Activated CD8-positive, alpha-beta memory T cell treated with anti-CD3 and anti-CD28 coated beads, Interleukin-2, amount 10 ng/mL, durations not matched to agents 7 days and 5 days (primary cell): ENCODE data around the gene SLC47A2. TPM values are rescaled to one million over a fixed set of nuclear protein-coding genes. Genes with fewer than 3 reads are reported as not detected.
"Not testable (repeated sequence)": the region's sequence is repeated elsewhere in the genome, so short reads cannot be mapped to it uniquely, and the experiment has no call there.

ENCODE experiments used
- ATAC-seq: fragments of 150-1000 bp; cut with Tn5 transposase; one replicate; pipeline ENCODE4 v1.10.0; 2021; ENCODE audit warnings: moderate library complexity
- CTCF ChIA-PET: fragments of 350-600 bp; sonication (Branson Sonifier 250); formaldehyde crosslinking; loops from one replicate; lab custom pipeline; 2021; ENCODE audit warnings: antibody characterized with exemption; lab: Charles Lee
- DNase-seq: peaks from one replicate; pipeline ENCODE4 v3.0.0-alpha.2; 2020
- H3K27ac Mint-ChIP-seq: one replicate; pipeline ENCODE4 v1.8.0; 2021; ENCODE audit warnings: mild to moderate bottlenecking, mixed read lengths
- H3K27me3 Mint-ChIP-seq: one replicate; pipeline ENCODE4 v1.8.0; 2021; ENCODE audit warnings: mixed read lengths
- H3K36me3 Mint-ChIP-seq: one replicate; pipeline ENCODE4 v1.8.0; 2021; ENCODE audit warnings: mild to moderate bottlenecking, mixed read lengths
- H3K4me1 Mint-ChIP-seq: one replicate; pipeline ENCODE4 v1.8.0; 2021; ENCODE audit warnings: mixed read lengths
- H3K4me3 Mint-ChIP-seq: one replicate; pipeline ENCODE4 v1.8.0; 2021; ENCODE audit warnings: mild to moderate bottlenecking, moderate library complexity, mixed read lengths
- H3K9me3 Mint-ChIP-seq: one replicate; pipeline ENCODE4 v1.8.0; 2022; ENCODE audit warnings: low read depth, mixed read lengths
- total RNA-seq, 2 experiments: library from RNA; stranded (reverse); gene quantifications; one replicate each; pipeline ENCODE4 v1.2.3, GENCODE V29; 2021

The SLC47A2 gene
- total RNA-seq, 2 experiments from 2014 or later: not detected

DNA sequence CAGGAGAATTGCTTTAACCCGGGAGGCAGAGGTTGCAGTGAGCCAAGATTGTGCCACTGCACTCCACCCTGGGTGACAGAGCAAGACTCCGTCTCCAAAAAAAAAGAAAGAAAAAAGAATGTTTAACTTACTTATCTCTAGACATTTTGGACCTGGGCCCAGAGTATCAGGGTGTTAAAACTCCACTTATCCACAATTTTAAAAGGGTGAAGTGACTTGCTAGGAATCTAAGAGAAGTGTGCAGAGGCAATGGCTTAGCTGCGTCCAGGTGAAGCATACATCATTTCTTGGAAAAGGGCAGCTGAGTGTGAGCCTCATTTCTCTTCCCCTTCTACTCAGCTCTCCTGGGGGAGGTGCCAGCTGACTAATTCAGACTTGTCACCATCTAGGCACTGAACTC lies 42.8 kb downstream of the SLC47A2 start:
- Mint-ChIP-seq H3K27ac (no peak overlapping the region), H3K36me3 (no peaks in the 10 kb centered on the region), H3K4me3 (no peak overlapping the region), H3K27me3 (no peaks in the 10 kb centered on the region), H3K4me1 (no peaks in the 10 kb centered on the region), H3K9me3 (no peaks in the 10 kb centered on the region)
- DNase-seq: peak; percentile 16
- no peak for ATAC-seq
- CTCF ChIA-PET: interaction anchor here (1.5 kb wide), 1 partner anchor 18 kb away, joined by 4 read pairs; no protein-coding TSS in a partner anchor

DNA sequence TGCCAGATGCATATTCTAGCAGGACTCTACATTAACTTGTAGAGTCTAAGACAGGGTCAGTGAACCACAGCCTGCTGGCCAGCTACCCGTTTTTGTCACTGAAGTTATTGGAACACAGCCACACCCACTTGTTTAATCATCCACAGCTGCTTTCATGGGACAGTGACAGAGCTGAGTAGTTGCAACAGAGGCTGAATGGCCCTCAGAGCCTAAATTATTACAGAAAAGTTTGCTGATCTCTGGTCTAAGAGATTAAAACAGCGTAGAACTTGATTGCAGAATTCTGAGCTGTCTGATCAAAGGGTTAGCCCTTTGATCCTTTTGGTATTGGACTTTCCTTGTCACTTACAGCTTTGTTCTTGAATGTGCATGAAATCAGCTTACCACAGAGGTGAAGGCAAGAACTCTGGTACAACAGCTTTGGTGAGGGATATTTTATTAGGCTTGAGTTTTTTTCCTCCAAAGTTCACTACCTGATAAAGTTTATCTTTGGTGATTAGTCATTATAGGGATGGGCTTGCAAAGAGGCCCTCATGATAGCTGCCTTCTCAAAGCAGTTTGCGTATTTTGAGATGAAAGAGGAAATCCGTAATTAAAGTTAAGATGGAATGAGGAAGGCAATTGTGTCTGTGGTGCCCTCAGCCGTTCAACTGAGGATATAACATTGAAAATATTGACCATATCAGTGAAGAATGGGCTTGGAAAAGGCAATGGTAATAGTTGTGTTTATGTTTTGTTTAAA lies 44.2 kb downstream of the SLC47A2 start:
- Mint-ChIP-seq H3K4me3 (no peak overlapping the region), H3K27ac (no peak overlapping the region), H3K27me3 (no peaks in the 10 kb centered on the region), H3K36me3 (no peaks in the 10 kb centered on the region), H3K4me1 (no peaks in the 10 kb centered on the region), H3K9me3 (no peaks in the 10 kb centered on the region)
- CTCF ChIA-PET: interaction anchor here (1.0 kb wide), 1 partner anchor 95 kb away, joined by 3 read pairs; no protein-coding TSS in a partner anchor
- ATAC-seq (no peak), DNase-seq (no peak)

DNA sequence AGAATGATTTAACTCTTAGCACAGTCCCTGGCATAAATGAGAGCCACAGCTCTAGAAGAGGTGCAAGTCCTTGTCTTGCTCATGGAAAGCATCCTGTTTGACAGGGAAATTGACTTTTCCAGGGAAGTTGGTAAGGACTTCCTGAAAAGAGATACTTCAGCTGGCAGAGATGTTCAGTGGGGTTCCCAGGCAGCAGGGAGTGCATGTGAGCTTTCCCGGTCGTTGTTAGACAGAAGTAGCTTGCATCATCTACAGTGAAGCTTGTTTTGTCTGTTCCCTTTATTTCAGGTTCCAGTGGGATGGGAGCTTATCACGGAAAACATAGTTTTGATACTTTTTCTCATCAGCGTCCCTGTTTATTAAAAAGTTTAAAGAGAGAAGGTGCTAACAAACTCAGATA lies 45.0 kb downstream of the SLC47A2 start:
- Mint-ChIP-seq H3K4me1 (no peaks in the 10 kb centered on the region), H3K27me3 (no peaks in the 10 kb centered on the region), H3K9me3 (no peaks in the 10 kb centered on the region), H3K27ac (no peak overlapping the region), H3K4me3 (no peak overlapping the region), H3K36me3 (no peaks in the 10 kb centered on the region)
- ATAC-seq (no peak), DNase-seq (no peak)
- CTCF ChIA-PET: interaction anchor here (1.0 kb wide), 1 partner anchor 96 kb away, joined by 3 read pairs; no protein-coding TSS in a partner anchor

DNA sequence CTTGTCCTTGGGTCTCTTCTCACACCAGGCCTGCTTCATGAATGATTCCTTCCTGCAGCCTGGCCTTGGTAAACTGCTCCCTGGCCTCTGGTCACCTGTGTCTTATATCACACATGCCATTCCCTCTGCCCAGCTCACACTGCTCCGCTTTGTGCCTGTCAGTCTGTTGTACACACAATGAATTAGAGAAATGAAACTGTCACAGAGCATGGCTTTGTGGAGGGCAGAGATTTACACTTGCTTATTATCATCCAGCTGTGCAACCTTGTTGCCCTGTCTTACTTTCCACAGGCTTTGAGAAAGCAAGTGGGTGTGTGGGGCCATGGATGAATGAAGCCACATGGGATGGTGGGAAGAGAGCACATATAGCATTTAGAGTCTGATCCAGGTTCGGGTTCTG lies 45.5 kb downstream of the SLC47A2 start:
- H3K27me3 Mint-ChIP-seq: no peaks in the 10 kb centered on the region
- no peak overlapping the region for H3K4me3 Mint-ChIP-seq
- H3K27ac Mint-ChIP-seq: no peak overlapping the region
- ATAC-seq (no peak), DNase-seq (no peak)
- no peaks in the 10 kb centered on the region for H3K9me3 Mint-ChIP-seq
- CTCF ChIA-PET: no interaction called here
- H3K36me3 Mint-ChIP-seq: peaks cover 1% of the 10 kb centered on the region
- no peaks in the 10 kb centered on the region for H3K4me1 Mint-ChIP-seq

DNA sequence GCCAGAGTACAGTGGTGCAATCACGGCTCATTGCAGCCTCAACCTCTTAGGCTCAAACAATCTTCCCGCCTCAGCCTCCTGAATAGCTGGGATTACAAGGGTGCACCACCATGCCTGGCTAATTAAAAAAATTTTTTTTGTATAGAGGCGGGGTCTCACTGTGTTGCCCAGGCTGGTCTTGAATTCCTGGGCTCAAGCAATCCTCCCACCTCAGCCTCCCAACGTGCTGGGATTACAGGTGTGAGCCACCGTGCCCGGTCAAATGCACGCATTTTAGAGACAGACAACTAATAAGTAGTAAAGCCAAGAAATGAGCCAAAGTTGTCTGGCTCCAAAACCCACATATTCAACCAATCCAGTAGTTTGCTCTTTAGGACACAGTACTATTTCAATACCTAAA lies 46.7 kb downstream of the SLC47A2 start:
- DNase-seq, H3K27me3 Mint-ChIP-seq, H3K27ac Mint-ChIP-seq, ATAC-seq, H3K4me1 Mint-ChIP-seq, H3K36me3 Mint-ChIP-seq, H3K9me3 Mint-ChIP-seq, CTCF ChIA-PET, H3K4me3 Mint-ChIP-seq: not testable (repeated sequence)

DNA sequence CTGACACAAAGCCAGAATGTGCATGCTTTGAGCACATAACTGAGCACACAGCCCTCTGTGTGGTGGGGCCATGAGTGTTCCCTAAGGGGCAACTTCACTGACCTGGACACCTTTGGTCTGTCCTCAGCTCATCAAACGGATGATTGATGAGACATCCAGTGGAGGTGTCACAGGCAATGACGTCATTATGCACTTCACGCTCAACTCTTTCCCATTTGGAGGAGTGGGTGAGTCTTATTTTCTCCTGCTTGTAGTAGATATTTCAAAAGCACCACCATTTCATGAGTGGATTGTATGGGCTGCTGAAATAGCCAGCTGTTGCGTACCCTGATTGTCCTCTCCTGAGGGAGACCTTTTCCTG lies 51.6 kb downstream of the SLC47A2 start:
- Mint-ChIP-seq H3K9me3 (no peaks in the 10 kb centered on the region), H3K27ac (no peak overlapping the region), H3K4me3 (no peak overlapping the region), H3K36me3 (peaks cover 4% of the 10 kb centered on the region), H3K27me3 (no peaks in the 10 kb centered on the region), H3K4me1 (no peaks in the 10 kb centered on the region)
- ATAC-seq (no peak), DNase-seq (no peak)
- CTCF ChIA-PET: no interaction called here

DNA sequence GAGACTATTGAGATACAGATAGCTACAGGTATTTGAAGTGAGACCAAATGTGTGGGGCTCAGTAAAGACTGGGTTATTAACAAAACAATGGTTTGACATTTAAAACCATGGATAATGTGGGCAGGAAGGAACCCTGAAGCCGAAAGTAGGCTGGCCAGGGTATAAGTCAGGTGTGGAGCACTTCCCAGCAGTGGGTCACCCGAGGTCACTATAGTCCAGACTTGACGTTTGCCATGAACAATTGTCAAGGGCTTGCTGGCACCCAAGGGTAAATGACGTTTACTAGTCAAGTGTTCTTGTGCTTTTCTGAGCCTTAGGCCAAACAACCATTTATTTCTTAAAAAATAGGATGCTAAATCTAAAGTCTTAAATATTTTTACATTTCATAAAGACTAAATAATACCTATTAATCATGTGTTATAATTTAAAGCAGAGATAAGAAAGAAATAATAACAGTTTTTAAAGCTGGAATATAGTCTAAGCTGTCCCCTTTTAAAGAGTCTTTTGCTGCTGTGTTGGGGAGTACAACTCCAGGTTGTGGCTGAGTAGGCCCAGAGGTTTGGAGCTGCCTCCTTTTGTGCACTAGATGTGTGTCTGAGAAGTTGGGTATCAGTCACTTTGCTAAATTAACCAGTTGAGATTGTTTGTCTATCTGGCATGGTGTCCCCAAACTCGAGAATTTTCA lies 52.1 kb downstream of the SLC47A2 start:
- no peak overlapping the region for H3K27ac Mint-ChIP-seq
- no peaks in the 10 kb centered on the region for H3K4me1 Mint-ChIP-seq
- no peaks in the 10 kb centered on the region for H3K27me3 Mint-ChIP-seq
- ATAC-seq (no peak), DNase-seq (no peak)
- no peak overlapping the region for H3K4me3 Mint-ChIP-seq
- peaks cover 4% of the 10 kb centered on the region for H3K36me3 Mint-ChIP-seq
- CTCF ChIA-PET: interaction anchor here (0.6 kb wide), 1 partner anchor 11 kb away, joined by 4 read pairs; no protein-coding TSS in a partner anchor
- no peaks in the 10 kb centered on the region for H3K9me3 Mint-ChIP-seq

DNA sequence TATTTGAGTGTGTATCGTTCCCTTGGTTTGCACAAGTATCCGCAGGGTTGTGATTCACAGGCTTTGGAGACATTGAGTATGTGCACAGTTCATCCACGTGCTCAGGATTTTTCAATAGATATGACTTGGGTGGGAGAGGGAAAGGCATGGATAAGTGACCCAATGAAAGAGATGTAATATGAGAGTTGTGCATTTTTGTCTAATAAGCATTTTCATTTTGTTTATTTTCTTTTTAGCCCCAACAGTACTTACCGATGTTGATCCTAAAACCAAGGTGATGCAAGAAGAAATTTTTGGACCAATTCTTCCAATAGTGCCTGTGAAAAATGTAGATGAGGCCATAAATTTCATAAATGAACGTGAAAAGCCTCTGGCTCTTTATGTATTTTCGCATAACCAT lies 53.3 kb downstream of the SLC47A2 start:
- H3K27ac Mint-ChIP-seq: no peak overlapping the region
- ATAC-seq (no peak), DNase-seq (no peak)
- no peaks in the 10 kb centered on the region for H3K4me1 Mint-ChIP-seq
- H3K4me3 Mint-ChIP-seq: no peak overlapping the region
- H3K9me3 Mint-ChIP-seq: no peaks in the 10 kb centered on the region
- CTCF ChIA-PET: no interaction called here
- no peaks in the 10 kb centered on the region for H3K27me3 Mint-ChIP-seq
- peaks cover 4% of the 10 kb centered on the region for H3K36me3 Mint-ChIP-seq

DNA sequence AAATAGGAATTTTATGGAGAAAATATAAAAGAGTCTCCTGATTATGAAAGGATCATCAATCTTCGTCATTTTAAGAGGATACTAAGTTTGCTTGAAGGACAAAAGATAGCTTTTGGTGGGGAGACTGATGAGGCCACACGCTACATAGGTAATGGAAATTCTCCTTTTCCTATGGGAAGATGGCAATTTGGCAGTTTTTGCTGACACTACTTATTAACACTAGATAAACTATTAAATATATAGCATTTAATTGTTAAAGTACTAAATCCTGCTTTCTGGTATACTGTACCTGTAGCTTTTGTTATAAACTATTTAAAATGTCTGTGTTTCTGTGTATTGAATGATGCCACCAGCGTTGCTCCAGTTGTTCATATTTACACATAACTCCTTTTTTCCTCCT lies 55.3 kb downstream of the SLC47A2 start:
- DNase-seq (no peak), ATAC-seq (no peak)
- CTCF ChIA-PET: interaction anchor here (1.0 to 1.8 kb wide), 3 partner anchors 14 to 94 kb away, joined by 3 to 11 read pairs (median 3); no protein-coding TSS in a partner anchor
- no peaks in the 10 kb centered on the region for H3K9me3 Mint-ChIP-seq
- no peaks in the 10 kb centered on the region for H3K4me1 Mint-ChIP-seq
- no peaks in the 10 kb centered on the region for H3K27me3 Mint-ChIP-seq
- no peak overlapping the region for H3K27ac Mint-ChIP-seq
- H3K36me3 Mint-ChIP-seq: peaks cover 5% of the 10 kb centered on the region
- no peak overlapping the region for H3K4me3 Mint-ChIP-seq

DNA sequence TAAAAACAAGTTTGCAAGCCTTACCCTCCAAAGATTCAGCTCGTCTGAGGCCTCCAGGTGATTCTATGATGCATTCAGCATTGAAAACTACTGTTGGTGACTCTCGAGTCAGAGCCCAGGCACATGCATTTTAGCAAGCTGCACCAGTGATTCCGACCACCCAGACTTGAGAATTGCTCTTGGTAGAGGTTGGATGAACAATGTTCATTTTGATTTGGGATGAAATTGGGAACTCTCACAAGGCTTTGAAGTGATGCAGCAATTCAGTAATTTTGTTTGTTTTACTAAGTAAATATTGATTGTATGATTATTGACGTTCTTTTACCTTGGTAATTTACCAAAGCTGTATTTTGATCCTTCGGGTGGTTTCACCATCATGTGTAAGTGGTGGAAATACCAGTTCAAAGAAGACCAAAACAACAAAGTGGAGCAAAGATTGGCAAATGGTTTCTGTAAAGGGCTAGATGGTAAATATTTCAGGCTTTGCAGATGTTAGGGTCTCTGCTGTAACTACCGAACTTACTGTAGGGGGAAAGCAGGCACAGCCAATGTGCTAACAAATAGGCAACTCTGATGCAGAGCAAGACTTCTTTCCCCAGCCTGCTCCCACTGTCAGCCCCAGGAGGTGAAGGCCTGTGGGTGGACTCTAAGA lies 56.0 kb downstream of the SLC47A2 start:
- DNase-seq (no peak), ATAC-seq (no peak)
- Mint-ChIP-seq H3K4me3 (no peak overlapping the region), H3K27ac (no peak overlapping the region), H3K36me3 (peaks cover 7% of the 10 kb centered on the region), H3K9me3 (no peaks in the 10 kb centered on the region), H3K4me1 (no peaks in the 10 kb centered on the region), H3K27me3 (no peaks in the 10 kb centered on the region)
- CTCF ChIA-PET: interaction anchor here (1.0 kb wide), 1 partner anchor 85 kb away, joined by 3 read pairs; no protein-coding TSS in a partner anchor

DNA sequence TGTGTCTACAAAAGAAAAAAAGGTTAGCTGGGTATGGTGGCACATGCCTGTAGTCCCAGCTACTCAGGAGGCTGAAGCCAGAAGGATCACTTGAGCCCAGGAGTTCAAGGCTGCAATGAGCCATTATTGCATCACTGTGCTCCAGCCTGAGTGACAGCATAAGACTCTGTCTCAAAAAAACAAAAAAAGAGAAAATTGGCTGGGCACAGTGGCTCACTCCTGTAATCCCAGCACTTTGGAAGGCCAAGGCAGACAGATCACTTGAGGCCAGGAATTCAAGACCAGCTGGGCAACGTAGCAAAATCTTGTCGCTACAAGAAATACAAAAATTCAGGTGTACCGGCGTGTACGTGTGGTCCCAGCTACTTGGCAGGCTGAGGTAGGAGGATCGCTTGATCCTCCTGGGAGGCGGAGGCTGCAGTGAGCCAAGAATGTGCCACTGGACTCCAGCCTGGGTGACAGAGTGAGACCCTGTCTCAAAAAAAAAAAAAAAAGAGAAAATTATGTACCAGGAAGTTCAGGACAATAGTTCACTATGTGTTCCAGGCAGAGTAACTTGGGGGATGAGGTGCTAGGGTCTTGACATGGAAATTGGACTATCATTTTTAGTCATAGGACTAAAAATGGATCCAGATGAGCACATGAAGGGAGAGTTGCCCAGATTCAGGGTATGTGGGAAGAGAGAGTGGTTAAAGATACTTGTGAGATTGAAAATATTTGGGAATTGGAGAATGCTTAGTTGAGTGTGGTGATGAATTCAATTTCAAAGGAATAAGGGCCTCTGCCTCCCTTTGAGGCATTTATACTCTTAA lies 56.8 kb downstream of the SLC47A2 start:
- Mint-ChIP-seq H3K27ac (no peak overlapping the region), H3K9me3 (no peaks in the 10 kb centered on the region), H3K4me3 (no peak overlapping the region), H3K36me3 (peaks cover 14% of the 10 kb centered on the region), H3K27me3 (no peaks in the 10 kb centered on the region), H3K4me1 (no peaks in the 10 kb centered on the region)
- no peak for DNase-seq
- CTCF ChIA-PET: no interaction called here
- no peak for ATAC-seq

DNA sequence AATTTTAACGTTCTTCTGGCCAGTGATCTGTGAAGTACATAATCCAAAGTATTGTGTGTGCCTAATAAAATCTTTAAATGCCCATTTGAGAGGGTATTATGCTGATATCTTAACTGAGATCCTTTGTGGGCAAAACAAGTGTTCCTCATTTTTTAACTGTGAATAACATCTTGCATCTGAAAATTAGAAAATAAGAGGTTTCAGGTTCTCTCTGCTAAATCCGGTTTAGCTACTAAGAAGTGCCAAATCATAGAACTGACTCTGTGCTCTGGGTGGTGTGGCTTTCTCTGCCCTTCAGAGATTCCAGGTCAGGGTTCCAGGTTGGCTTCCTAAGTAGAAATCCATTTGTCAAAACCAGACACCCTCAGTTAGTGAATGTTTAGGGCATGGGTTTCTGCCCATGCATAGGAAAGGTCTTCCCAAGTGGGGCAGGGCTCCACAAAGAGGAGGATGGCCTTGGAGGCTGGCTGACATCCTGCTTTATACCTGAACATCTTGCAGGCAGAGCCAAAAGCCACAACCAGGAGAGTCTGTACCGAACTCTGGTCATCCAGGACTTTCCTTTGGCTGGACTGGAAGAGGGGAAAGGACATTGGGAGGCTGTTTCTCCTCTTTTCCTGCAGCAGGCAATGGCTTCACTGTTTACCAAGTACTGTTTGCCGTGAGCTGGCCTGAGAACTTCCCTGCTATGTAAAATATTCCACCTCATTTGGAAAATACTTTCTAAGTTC lies 59.4 kb downstream of the SLC47A2 start:
- CTCF ChIA-PET: interaction anchor here (1.2 to 2.9 kb wide), 2 partner anchors 8 to 11 kb away, joined by 3 to 15 read pairs; partner anchors contain the start of gene ALDH3A2
- ATAC-seq: no peak
- no peak for DNase-seq
- Mint-ChIP-seq H3K36me3 (peaks cover 27% of the 10 kb centered on the region), H3K27ac (no peak overlapping the region), H3K4me3 (no peak overlapping the region), H3K4me1 (no peaks in the 10 kb centered on the region), H3K9me3 (no peaks in the 10 kb centered on the region), H3K27me3 (no peaks in the 10 kb centered on the region)
